ENCODE measurements around the gene THAP8.

GRCh38 chr19:36090910-36091695 is 37.0 kb upstream of the THAP8 start:
- TF ChIP-seq CTCF (IDR thresholded peaks at IDR 0.05; ENCODE audit: low read depth, low read length) (no peak), POLR2A (IDR thresholded peaks at IDR 0.05; ENCODE audit: extremely low read depth, insufficient read length) (no peak), MYC (IDR thresholded peaks at IDR 0.05; ENCODE audit: low read depth, low read length) (no peak), MAX (IDR thresholded peaks at IDR 0.05; ENCODE audit: low read depth, low read length) (no peak)
